PC-9 (cell line): ENCODE measurements around the gene SHISAL1. TPM values are rescaled to one million over a fixed set of nuclear protein-coding genes. Genes with fewer than 3 reads are reported as not detected.

Experiments used
- BruUV-seq: library from RNA; stranded (reverse); fragments of 400-500 nt; replicated peaks from 2 replicates; lab custom pipeline; 2021; lab: Mats Ljungman, UMichigan
- CTCF ChIA-PET: fragments of 300-600 bp; sonication (Branson Sonifier 250); formaldehyde crosslinking; loops from one replicate; lab custom pipeline; 2022; ENCODE audit warnings: antibody characterized with exemption; lab: Charles Lee
- POLR2A ChIA-PET: fragments of 300-600 bp; sonication (Branson Sonifier 250); formaldehyde crosslinking; loops from one replicate; lab custom pipeline; 2022; ENCODE audit warnings: antibody characterized with exemption; ENCODE audit not compliant: unreplicated experiment; lab: Charles Lee
- DNase-seq, 2 experiments: peaks; one replicate each; pipeline versions ENCODE4 v3.0.0 to v3.0.0-alpha.2; 2015 to 2022; ENCODE audit warnings: mixed read lengths in 1 of 2
- H2AFZ ChIP-seq: fragments of 200-600 bp; sonication (generic); 2 replicates; pipeline ENCODE4 v1.8.1; 2017; ENCODE audit warnings: antibody characterized with exemption
- H3F3A ChIP-seq: fragments of 200-600 bp; sonication (generic); 2 replicates; pipeline ENCODE4 v1.8.1; 2017; ENCODE audit warnings: antibody characterized with exemption, mild to moderate bottlenecking, low read depth; ENCODE audit not compliant: insufficient read depth
- H3K27ac ChIP-seq: fragments of 200-600 bp; sonication (generic); 2 replicates; pipeline ENCODE4 v1.6.1; 2016; ENCODE audit warnings: mixed run types
- H3K27me3 ChIP-seq: fragments of 200-600 bp; sonication (generic); 2 replicates; pipeline ENCODE4 v1.6.1; 2016; ENCODE audit warnings: low read depth, mixed run types; ENCODE audit not compliant: insufficient read depth
- H3K36me3 ChIP-seq: fragments of 200-600 bp; sonication (generic); 2 replicates; pipeline ENCODE4 v1.6.1; 2016; ENCODE audit warnings: low read depth, mixed run types
- H3K4me1 ChIP-seq: fragments of 200-600 bp; sonication (generic); replicated peaks from 2 replicates; pipeline ENCODE4 v1.6.1; 2016; ENCODE audit warnings: mixed run types; ENCODE audit not compliant: insufficient read depth
- H3K4me2 ChIP-seq: fragments of 200-600 bp; sonication (generic); 2 replicates; pipeline ENCODE4 v1.6.1; 2017; ENCODE audit warnings: mixed run types
- H3K4me3 ChIP-seq: fragments of 200-600 bp; sonication (generic); 2 replicates; pipeline ENCODE4 v1.6.1; 2016; ENCODE audit warnings: mixed run types
- H3K79me2 ChIP-seq: fragments of 200-600 bp; sonication (generic); 2 replicates; pipeline ENCODE4 v1.6.1; 2017; ENCODE audit warnings: low read depth, mixed run types
- H3K9me2 ChIP-seq: fragments of 200-600 bp; sonication (generic); 2 replicates; pipeline ENCODE4 v1.8.1; 2017; ENCODE audit warnings: mild to moderate bottlenecking; ENCODE audit not compliant: insufficient read depth
- H3K9me3 ChIP-seq: fragments of 200-600 bp; sonication (generic); 2 replicates; pipeline ENCODE4 v1.8.1; 2016; ENCODE audit warnings: low read depth; ENCODE audit not compliant: insufficient read depth
- H4K20me1 ChIP-seq: fragments of 200-600 bp; sonication (generic); 2 replicates; pipeline ENCODE4 v1.8.1; 2017; ENCODE audit not compliant: insufficient read depth
- CTCF ChIP-seq: fragments of 200-600 bp; sonication (generic); conservative IDR thresholded peaks from 2 replicates; pipeline ENCODE4 v1.6.1; 2017; ENCODE audit warnings: mixed run types, antibody characterized with exemption, mild to moderate bottlenecking, moderate library complexity
- EZH2 ChIP-seq: fragments of 200-600 bp; sonication (generic); IDR thresholded peaks from 2 replicates; pipeline ENCODE4 v1.8.0; 2017; ENCODE audit warnings: antibody characterized with exemption, low read depth
- intact Hi-C: fragments of 100-400 bp; cut with micrococcal nuclease; formaldehyde crosslinking; loops from one replicate; pipeline ENCODE4 v1.10.0; 2022; ENCODE audit not compliant: unreplicated experiment
- total RNA-seq: library from RNA; stranded (reverse); gene quantifications from 2 replicates; pipeline ENCODE4 v1.2.3, GENCODE V29; 2021

SHISAL1 gene
- total RNA-seq, 1 experiment from 2014 or later: 0.94 TPM

GRCh38 chr22:44360306-44360667, 47.5 kb upstream of the SHISAL1 start:
- H3K79me2 ChIP-seq: no peaks in the 10 kb centered on the region
- peak overlapping the region; percentile 74 for H3K4me2 ChIP-seq
- peak overlapping the region; percentile 14; the same call in 1 of the 2 replicates for H3K4me3 ChIP-seq
- intact Hi-C loops: loop anchor here (5.0 kb wide), 3 partner anchors 122 to 192 kb away; partner anchors contain the start of gene RTL6
- peak overlapping the region; percentile 90 for H3K27ac ChIP-seq
- no peak overlapping the region for H2AFZ ChIP-seq
- H3K9me2 ChIP-seq: no peaks in the 10 kb centered on the region
- CTCF ChIA-PET: no interaction called here
- H3K36me3 ChIP-seq: no peaks in the 10 kb centered on the region
- TF ChIP-seq EZH2: no peak
- TF ChIP-seq CTCF: no peak; the same call in 1 of the 2 replicates
- peaks cover 57% of the 10 kb centered on the region for H3K4me1 ChIP-seq
- H3K9me3 ChIP-seq: no peaks in the 10 kb centered on the region
- DNase-seq: no peak
- no peaks in the 10 kb centered on the region for H3K27me3 ChIP-seq
- no TSS peak for BruUV-seq
- no peaks in the 10 kb centered on the region for H4K20me1 ChIP-seq
- POLR2A ChIA-PET: interaction anchor here (0.5 to 1.0 kb wide), 2 partner anchors 226 to 351 kb away, joined by 3 to 4 read pairs; no protein-coding TSS in a partner anchor
- H3F3A ChIP-seq: peaks cover 36% of the 10 kb centered on the region; the same call in 1 of the 2 replicates

GRCh38 chr22:44359496-44360110, 46.9 kb upstream of the SHISAL1 start:
- CTCF ChIA-PET: no interaction called here
- no peak overlapping the region for H2AFZ ChIP-seq
- peak overlapping the region; percentile 74 for H3K4me2 ChIP-seq
- H3K4me1 ChIP-seq: peaks cover 55% of the 10 kb centered on the region
- no peaks in the 10 kb centered on the region for H3K9me3 ChIP-seq
- no peaks in the 10 kb centered on the region for H4K20me1 ChIP-seq
- POLR2A ChIA-PET: no interaction called here
- no peaks in the 10 kb centered on the region for H3K27me3 ChIP-seq
- no peaks in the 10 kb centered on the region for H3K9me2 ChIP-seq
- H3K4me3 ChIP-seq: no peak overlapping the region
- H3K27ac ChIP-seq: peak overlapping the region; percentile 90
- no TSS peak for BruUV-seq
- DNase-seq: no peak
- H3K36me3 ChIP-seq: no peaks in the 10 kb centered on the region
- no peaks in the 10 kb centered on the region for H3K79me2 ChIP-seq
- intact Hi-C loops: loop anchor here (5.0 kb wide), 3 partner anchors 123 to 193 kb away; partner anchors contain the start of gene RTL6
- no peak for TF ChIP-seq EZH2
- TF ChIP-seq CTCF: no peak
- peaks cover 36% of the 10 kb centered on the region; the same call in 1 of the 2 replicates for H3F3A ChIP-seq

- Histone ChIP-seq H3K9me3 (no peaks in the 10 kb centered on the region), H4K20me1 (no peaks in the 10 kb centered on the region), H3K36me3 (no peaks in the 10 kb centered on the region), H3K79me2 (no peaks in the 10 kb centered on the region), H3K4me3 (no peak overlapping the region), H3K27ac (no peak overlapping the region), H3K9me2 (no peaks in the 10 kb centered on the region), H3F3A (peaks cover 36% of the 10 kb centered on the region; the same call in 1 of the 2 replicates), H3K4me1 (peaks cover 48% of the 10 kb centered on the region), H2AFZ (no peak overlapping the region), H3K27me3 (no peaks in the 10 kb centered on the region), H3K4me2 (0 out of 2 replicates have a peak overlapping the region, but pooled peaks have one; percentile 74)
- POLR2A ChIA-PET: no interaction called here
- BruUV-seq: no TSS peak
- intact Hi-C loops: no loop called here
- DNase-seq: no peak
- CTCF ChIA-PET: no interaction called here
- TF ChIP-seq EZH2: no peak
- TF ChIP-seq CTCF: no peak
Measured at GRCh38 chr22:44358709-44359440, 46.1 kb upstream of the SHISAL1 start.
